ENCODE results near the gene SUSD5.

The SUSD5 gene

DNA sequence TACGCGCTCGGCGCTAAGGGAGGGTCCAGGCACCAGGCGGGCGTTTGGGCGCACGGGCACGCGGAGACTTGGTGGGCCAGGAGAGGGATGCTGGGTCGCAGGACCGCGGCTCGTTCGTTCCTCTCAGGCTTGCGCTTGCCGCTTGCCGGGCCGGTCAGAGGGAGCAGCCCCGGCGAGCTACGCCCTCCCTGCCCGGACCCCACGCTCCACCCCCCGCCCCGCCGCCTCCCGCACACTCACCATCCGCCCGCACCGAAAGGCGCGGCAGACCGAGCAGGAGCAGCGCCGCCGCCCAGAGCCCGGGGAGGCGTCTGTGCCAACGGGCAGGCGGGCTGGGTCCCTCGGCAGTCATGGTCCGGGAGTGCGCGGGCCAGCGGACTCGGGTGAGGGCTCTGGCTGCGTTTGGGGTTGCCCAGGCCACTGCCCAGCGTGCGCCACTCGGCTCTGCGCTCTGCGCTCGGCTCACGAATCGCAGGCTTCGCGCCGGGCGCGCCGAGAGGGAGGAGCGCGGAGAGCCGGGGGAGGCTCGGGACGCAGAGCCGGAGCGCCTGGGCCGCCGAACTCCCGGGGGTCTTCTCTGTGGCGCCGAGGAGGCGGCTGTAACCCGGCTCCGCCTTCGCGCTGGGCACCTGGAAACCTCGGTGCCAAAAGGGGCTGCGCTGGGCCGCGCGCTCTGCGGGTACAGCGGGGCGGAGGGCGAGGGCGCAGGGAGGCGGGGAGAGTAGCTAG lies at the start of gene SUSD5:
TSS of gene SUSD5 (minus strand) at position 365 of the 729 bp plus-strand sequence. CDS start at position 352, 13 bp downstream.
- no peak for DNase-seq (ENCODE audit: low read depth)

DNA sequence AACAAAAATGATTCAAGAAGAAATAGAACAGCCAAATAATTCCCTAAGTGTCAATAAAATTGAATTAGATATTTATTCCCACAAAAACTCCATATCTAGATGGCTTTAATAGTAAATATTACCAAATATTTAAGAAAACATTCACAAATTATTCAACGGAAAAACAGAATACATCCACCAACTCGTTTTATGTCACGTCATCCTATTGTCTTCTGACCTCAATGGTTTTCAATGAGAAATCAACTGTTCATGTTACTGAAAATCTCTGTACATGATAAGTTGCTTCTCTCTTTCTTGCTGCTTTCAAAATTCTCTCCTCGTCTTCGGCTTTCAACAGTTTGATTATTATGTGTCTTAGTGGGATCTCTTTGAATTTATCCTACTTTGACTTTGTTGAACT lies 41.5 kb upstream of the SUSD5 start:
- DNase-seq (ENCODE audit: low read depth) = no peak

DNA sequence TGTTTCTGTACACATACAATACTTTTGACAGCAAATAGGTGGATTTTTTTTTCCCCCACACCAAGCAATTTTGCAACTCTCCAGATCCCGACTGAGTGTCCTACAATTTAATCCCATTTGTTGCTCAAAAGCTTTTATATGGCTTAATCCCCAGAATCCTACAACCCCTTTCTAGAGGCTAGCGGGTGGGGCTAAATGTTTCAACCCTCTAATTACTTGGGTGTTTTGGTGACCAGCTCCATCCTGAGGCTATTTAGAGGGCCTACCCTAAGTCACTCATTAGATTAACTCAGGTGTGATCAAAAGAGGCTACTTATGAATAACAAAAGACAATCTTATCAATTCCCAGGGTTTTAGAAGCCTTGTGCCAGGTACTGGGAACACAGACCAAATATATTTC lies 37.6 kb upstream of the SUSD5 start:
- no peak for DNase-seq (ENCODE audit: low read depth)

DNA sequence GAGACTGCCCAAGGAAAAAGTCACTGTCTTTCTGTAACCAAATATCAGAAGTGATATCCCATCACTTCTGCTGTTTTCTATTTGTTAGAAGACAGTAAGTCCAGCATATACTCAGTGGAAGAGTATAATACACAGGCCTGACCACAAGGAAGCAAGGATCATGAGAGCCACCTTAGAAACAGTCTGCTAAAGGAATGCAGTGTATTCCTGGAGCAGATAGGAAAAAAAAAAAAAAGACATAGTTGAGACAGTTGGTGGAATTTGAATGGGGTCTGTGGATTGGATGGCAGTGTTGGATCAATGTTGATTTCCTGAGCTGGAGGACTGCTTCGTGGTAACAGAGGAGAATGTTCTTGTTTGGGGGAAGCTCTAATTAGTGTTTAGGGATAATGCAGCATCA lies 32.1 kb upstream of the SUSD5 start:
- no peak for DNase-seq (ENCODE audit: low read depth)

DNA sequence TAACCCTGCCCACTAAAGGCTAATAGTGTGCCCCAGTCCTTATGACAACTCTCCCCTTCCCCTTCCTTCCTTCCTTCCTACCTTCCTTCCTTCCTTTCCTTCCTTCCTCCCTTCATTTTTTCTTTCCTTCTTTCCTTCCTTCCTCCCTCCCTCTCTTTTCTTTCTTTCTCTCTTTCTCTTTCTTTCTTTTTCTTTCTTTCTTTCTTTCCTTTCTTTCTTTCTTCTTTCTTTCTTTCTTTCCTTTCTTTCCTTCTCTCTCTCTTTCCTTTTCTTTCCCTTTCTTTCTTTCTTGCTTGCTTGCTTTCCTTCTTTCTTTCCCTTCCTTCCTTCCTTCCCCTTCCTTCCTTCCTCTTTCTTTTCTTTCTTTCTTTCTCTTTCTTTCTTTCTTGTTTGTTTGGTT lies 28.2 kb upstream of the SUSD5 start:
- DNase-seq (ENCODE audit: low read depth) = no peak

DNA sequence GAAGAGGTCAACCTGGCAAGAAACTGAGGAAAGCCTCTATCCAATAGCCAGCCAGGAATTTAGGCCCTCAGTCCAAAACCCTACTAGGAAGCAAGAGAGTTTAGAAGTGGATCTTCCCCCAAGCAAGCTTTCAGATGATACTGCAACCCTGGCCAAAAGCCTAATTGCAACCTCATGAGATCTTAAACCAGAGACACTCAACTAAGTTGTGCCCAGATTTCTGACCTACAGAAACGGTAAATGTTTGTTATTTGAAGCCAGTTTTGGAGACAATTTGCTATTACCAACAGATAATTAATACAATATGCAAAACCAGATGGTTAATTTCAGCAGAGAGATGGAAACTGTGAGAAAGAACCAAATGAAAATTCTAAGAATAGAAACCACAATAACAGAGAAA lies 21.7 kb upstream of the SUSD5 start:
- DNase-seq (ENCODE audit: low read depth) = no peak

DNA sequence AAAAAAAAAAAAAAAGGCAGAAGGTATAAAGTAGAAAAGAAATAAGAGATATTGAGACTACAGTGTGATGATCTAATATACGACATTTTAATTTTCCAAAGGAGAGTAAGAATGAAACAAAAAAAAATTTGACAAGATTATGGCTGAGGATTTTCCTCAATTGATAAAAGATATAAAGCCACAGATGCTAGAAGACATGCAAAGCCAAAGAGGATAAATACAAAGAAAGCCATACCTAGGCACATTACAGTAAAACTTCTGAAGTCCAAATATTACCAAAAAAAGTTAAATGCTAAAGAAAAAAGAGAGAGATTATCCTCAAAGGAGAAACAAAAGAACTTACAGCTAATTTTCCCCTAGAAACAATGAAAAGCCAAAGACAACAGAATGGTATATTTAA lies 20.3 kb upstream of the SUSD5 start:
- DNase-seq (ENCODE audit: low read depth) = no peak

DNA sequence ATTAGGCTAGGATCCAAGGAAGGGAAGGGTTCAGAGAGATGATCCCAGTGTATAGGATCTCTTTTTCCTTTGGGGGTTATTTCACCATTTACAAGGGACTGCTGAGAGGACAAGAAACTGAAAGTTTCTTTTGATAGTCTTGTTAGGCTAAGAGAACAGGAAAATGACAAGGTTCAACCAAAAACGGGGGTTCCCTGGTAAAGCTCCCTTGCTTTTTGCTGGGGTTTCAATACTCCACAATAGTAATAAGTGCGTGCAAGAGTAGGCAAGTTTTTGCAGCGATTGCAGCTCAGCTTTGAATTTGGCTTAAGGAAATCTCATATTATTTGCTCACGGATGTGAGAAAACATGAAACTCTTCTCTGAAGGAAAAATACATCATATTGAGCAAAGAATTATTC lies 18.8 kb upstream of the SUSD5 start:
- no peak for DNase-seq (ENCODE audit: low read depth)

DNA sequence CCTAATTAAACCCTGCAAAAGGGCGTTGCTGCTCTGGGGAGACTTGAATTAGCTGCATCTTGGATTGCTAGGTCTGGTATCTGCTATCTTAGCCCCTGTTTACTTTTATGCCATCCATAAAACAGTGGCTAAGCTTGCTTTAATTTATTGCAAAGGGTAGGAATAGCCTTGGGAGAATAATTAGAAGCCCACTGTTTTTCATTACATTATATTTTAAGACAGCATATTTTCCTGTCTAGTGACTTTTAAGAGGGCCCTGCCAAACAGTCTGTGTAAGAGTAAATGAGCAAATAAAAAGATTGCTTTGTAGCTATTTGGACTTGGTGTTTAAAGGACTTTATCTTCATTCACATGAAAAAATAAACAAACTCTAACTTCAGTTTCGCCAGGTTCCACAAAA lies 17.4 kb upstream of the SUSD5 start:
- no peak for DNase-seq (ENCODE audit: low read depth)

DNA sequence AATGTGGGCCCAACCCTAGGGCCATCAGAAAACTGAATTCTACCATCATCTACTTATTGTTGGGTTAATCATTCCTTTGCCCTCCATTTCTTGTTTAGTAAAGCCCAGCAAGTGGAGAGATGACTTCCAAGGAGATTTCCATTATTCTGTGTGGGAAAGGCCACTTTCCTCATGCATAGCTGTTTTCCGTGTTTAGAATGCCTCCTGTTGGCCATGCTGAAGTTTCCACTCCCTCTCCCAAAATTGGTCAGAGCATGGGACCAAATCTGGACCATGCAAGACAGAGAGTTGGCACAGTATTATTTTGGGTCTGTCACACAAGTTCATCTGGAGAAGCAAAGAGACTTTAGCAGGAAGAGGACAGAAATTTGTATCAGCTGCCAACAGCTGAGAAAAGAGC lies 15.3 kb upstream of the SUSD5 start:
- no peak for DNase-seq (ENCODE audit: low read depth)

DNA sequence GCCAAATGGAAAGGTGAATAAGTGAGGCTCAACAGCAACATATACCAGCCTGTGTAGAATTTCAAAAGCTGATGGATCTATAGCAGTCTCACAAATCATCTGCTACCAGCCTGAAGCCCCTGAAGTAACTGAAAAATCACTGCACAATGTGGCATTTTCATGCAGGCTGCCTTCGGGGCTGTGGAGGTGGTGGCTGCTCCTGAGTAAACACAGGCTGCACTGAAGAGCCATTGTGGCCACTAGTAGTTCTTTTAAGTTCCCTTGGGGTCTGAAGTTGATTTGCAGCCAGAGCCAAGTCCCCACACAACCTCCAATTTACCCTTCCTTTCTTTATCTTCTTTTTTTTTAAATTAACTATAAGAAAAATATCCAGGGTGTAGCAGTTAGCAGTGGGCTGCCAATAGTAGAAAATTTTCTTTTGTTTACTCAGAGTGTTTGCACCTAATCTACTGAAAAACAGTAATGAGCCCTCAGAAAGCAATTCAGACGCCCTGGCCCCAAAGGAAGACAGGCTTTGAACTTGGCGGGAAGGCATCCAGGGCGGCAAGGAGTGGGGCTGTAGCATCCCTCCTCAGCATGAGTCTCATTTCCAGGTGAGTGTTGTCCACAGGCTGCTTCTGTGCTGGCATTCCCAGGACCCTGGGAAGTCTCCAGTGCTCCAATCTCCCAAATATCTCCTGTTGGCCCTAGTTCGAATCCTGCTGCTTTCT lies 13.3 kb upstream of the SUSD5 start:
- no peak for DNase-seq (ENCODE audit: low read depth)

DNA sequence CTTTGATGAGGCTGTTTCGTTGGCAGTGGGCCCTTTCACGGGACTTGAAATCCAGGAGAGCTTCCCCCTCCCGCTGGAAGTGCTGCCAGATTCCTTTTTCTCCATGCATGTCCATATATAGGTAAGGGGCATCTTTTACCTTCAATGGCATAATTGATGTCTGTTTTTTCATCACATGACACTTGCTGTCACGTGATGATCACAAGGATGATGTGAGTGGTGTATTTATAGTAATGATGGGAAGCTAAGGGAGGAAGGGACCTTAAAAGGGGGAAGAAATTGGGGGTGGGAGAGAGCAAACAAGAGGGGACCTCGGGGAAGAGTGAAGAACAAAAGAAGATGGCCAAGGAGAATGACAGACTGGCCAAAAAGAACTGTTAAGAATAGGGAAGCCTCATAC lies 11.3 kb upstream of the SUSD5 start:
- DNase-seq (ENCODE audit: low read depth) = no peak

DNA sequence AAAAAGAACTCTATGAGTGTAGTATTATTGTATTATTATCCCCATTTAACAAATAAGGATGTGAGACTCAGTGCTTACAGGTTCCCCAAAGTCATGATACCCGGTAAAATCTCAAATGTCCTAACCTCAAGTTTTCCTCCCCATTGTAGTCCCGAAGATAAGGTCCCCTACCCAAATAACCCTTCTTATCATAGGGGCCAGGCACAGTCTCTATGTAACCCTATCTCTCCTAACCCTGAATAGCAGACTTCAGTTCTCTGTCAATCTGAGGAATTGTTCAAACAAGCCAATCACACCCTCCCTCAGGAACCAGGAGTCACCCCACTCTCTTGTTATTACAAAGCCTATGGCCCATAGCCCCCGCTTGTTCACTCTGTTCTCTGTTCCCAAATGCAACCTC lies 10.5 kb upstream of the SUSD5 start:
- DNase-seq (ENCODE audit: low read depth) = no peak

DNA sequence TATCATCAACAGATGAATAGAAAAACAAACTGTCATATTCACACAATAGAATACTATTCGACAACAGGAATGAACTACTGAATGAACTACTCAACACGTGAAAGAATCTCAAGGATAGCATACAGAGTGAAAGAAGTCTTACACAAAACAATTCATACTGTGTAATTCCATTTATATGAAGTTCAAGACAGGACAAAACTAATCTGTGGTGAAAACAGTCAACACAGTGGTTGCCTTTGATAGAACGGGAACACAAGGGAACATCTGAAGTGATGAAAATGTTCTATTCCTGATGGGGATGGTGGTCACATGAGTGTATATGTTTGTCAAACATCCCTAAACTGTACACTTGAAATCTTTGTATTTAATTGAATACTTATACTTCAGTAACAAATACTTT lies 2.6 kb upstream of the SUSD5 start:
- DNase-seq (ENCODE audit: low read depth) = no peak

DNA sequence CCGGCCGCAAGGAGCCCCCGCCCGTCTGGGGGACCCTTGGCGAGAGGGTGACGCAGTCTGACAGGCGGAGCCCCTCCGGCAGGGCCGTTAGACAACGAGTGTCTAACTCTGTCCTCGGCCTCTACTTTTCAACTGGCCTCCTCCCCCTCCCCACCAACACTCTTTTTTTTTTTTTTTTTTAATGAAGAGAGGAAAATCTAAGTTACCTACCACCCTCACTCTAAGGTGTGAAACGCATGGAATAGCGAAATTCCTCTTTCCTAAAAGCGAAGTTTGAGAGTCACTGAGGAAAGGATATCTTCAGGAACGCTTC lies 521 bp upstream of the SUSD5 start:
- no peak for DNase-seq (ENCODE audit: low read depth)

DNA sequence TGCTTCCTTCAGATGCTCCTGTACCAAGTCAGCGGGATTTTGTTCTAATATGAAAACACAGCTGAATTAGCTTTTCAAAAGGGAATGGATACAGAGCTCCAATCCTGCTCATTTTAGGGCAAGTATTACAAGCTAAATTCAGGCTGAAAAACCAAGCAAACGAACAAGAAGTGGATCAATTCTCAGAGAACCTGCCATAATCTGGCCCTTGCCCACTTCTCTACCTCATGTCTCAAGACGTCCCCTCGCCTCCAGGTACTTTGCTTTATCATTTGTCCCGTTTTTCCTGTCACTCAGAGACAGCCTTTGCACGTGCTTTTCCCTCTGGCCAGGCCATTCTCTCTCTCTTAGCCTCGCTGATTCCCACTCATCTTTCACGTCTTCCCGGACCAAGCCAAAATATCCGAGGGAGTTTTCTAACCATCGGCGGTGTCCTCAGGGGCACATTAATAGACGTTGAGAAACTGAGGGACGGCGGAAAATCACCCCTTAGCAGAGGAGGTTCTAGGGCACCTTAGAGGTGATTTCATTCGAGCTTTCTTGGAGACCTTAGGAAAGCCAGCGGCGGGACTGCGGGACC lies 654 bp downstream of the SUSD5 start:
- no peak for DNase-seq (ENCODE audit: low read depth)

DNA sequence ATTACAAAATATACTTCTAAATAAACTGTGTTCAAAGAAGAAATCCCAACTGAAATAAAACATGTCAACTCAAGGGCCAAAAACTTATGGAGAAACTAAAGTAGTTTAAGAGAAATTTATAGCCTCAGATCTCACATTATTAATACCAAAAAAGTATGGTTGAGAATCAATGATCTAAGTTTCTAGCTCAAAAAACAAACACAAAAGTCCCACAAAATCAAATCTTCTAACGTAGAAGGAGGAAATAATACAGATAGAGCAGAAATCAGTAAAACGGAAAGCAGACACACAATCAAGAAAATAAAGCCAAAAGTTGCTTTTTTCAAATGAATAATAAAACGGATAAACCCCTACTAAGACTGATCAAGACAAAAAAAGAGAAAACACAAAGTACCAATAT lies 2.9 kb downstream of the SUSD5 start:
- DNase-seq (ENCODE audit: low read depth) = no peak

DNA sequence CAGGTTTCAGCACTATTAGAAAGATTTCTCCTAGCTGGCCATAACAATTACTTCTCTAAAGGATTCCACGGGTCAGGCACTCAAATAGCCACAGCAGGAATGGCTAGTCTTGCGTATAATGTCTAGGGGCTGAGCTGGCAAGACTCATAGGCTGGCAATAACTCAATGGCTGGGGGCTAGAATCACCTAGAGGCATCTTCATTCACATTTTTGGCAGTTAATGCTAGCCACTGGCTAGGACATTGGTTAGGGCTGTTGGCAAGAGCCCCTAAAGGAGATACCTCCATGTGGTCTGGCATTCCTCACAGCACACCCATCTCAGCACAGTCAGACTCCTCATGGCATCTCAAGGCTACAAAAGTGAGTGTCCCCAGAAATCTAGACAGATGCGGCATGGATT lies 6.2 kb downstream of the SUSD5 start:
- DNase-seq (ENCODE audit: low read depth) = no peak

DNA sequence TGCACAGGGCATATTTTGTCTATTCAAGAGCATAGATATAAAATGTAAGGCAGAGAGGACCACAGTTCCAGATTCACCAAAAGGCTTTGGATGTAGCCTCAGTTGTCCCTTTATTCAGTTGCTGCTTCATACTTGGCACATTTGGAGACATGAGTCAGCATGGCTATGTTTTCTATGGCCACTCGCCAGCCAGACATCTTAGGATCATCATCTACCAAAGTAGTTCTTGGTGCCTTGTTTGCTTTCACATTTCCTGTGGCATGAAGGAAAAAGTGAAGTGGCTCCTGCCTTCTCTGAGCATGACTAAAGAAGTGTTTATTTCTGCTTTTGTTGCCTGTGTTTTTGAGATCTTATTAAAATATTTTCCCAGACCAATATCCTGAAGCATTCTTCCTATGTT lies 7.2 kb downstream of the SUSD5 start:
- DNase-seq (ENCODE audit: low read depth) = no peak

DNA sequence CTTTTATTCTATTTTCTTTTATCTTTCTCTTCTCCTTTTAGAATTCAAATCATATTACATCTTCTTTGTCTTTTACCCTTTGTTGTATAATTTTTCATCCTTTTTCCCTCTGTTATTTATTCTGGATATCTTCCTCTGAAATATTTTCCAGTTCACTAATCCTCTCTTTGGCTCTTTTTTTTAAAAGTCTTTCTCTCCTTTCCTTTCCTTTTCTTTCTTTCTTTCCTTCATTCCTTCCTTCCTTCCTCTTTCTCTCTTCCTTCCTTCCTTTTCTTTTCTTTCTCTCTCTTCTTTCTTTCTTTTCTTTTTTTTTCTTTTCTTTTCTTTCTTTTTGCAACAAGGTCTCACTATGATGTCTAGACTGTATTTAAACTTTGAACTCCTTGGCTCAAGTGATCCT lies 9.3 kb downstream of the SUSD5 start:
- no peak for DNase-seq (ENCODE audit: low read depth)

DNA sequence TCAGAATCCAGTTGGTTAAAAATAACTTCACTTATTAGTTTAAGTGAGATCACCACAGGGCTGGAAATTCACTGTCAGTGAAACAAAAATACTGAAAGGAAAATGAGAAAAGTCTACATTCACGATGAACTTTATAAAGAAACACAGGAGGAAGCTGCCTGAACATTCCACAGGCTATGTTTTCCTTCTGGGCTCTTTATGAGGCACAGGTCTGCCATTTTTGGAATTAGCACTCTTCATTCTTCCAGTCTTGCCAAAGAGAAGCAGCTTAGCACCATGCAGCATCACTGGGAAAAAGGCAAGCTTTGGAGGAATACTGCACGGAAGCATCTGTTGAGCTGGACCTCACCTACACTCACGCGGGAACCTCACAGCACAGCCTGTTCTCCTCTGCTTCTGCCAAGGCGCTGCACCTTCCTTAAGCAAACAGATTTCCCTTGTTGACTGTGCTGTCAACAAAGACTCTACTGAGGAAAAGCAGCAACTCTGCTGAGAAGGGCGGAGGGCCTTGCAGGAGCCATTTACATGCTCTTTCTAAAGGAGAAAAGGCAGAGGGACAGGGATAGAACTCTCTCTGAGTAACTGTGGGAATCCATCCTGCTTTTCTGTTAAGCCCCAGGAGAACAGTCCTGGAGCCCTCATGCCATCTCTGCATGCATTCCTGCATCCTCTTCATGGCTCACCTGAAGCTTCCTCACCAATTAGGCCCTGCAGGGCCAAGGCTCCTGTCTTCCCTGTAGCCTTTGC lies 15.7 kb downstream of the SUSD5 start:
- DNase-seq (ENCODE audit: low read depth) = no peak

DNA sequence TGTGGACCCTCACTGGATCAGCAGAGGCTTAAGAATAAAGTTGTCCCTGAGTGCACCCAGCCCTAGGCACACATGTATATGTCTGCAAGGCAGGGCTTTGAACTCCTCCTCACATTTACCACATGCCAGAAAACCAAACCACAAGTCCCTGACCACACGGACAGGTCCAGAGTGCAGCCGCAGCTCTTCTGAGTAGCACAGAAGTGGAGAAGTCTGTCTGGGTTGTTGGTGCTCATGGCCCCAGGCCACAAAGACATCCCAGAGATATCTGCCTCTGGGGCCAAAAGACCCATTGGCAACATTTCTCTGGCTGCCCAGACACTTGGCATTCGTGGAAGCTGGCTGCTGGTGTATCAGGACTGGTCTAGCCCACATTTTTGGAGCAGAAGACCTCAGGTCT lies 17.4 kb downstream of the SUSD5 start:
- DNase-seq (ENCODE audit: low read depth) = no peak

DNA sequence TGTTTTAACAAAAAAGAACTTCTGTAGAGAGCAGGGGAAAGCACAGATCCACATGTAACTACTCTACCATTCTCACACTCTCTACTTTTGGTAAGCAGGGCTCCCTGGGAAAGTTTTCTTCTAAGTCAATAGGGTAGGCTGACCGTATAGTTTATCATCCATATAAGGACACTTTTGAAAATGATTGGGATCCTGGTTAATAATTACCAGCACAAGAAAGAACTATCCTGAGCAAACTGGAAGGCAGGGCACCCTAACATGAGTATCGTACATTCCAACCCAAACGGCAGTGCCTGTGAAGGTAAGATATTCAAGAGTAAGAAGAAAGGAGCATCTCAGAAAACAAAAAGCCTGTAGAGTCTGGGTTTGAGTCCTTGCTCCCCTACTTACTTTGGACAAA lies 22.1 kb downstream of the SUSD5 start:
- DNase-seq (ENCODE audit: low read depth) = no peak

Data from stimulated activated CD4-positive, alpha-beta T cell treated with anti-CD3 and anti-CD28 coated beads, Interleukin-2, amount 100 ng/mL, for 4 hours (primary cell).